ENCODE measurements around the gene SUSD5. TPM values are rescaled to one million over a fixed set of nuclear protein-coding genes. Genes with fewer than 3 reads are reported as not detected.

The SUSD5 gene
- total and polyA plus RNA-seq, 2 of the 4 experiments (the other 2 are of a cell fraction) = 1.4 to 2.9 TPM

GRCh38 chr3:33167716-33168336 is 50.8 kb downstream of the SUSD5 start:
- Histone ChIP-seq H3K36me3 (ENCODE audit: control insufficient read depth, insufficient read depth, low read length) (no peaks in the 10 kb centered on the region), H2AK5ac (ENCODE audit: low read depth, low read length) (no peak overlapping the region), H2AFZ (replicated peaks; ENCODE audit: low read length, poor library complexity) (peak overlapping the region; percentile 39), H3K4me3 (ENCODE audit: insufficient read depth, low read depth, low read length) (no peak overlapping the region), H2BK5ac (ENCODE audit: low read depth, low read length, poor library complexity, severe bottlenecking) (no peak overlapping the region), H3K56ac (ENCODE audit: extremely low read depth, insufficient read depth, low read length) (no peak overlapping the region), H3K27me3 (ENCODE audit: control insufficient read depth, insufficient read depth, low read length) (no peaks in the 10 kb centered on the region), H3K23ac (ENCODE audit: low read depth, low read length) (no peak overlapping the region), H4K20me1 (ENCODE audit: insufficient read depth, low read length) (no peaks in the 10 kb centered on the region), H3K9ac (ENCODE audit: low read depth, low read length) (no peak overlapping the region), H3K4me2 (ENCODE audit: low read depth, low read length) (no peak overlapping the region), H3K18ac (ENCODE audit: low read depth, low read length) (no peak overlapping the region), H3K27ac (ENCODE audit: insufficient read depth, low read length) (no peak overlapping the region), H4K8ac (ENCODE audit: low read depth in 2 of 2, low read length in 2 of 2) (0 out of 4 replicates have a peak overlapping the region, but pooled peaks of 1 of the 2 experiments have one; percentile 5), H4K5ac (ENCODE audit: low read depth, low read length) (no peak overlapping the region), H3K9me3 (ENCODE audit: control insufficient read depth, insufficient read depth, low read length) (no peaks in the 10 kb centered on the region), H2BK20ac (ENCODE audit: low read depth, low read length) (no peak overlapping the region), H3K4ac (ENCODE audit: low read depth, low read length) (no peak overlapping the region), H2BK120ac (ENCODE audit: low read depth, low read length) (no peak overlapping the region), H3K4me1 (ENCODE audit: control insufficient read depth, insufficient read depth, low read length) (peaks cover 2% of the 10 kb centered on the region), H2BK15ac (ENCODE audit: low read depth, low read length) (no peak overlapping the region), H2AK9ac (replicated peaks; ENCODE audit: low read depth, low read length, poor library complexity) (peak overlapping the region; percentile 76), H3K9me1 (ENCODE audit: insufficient read depth, low read length) (peaks cover 7% of the 10 kb centered on the region), H4K91ac (ENCODE audit: insufficient read depth, low read depth, low read length) (no peak overlapping the region), H3K79me1 (ENCODE audit: low read depth in 1 of 2, low read length in 2 of 2) (no peaks in the 10 kb centered on the region), H3K14ac (replicated peaks; ENCODE audit: low read depth, low read length) (no peak overlapping the region)
- no peak for TF ChIP-seq MAFK (IDR thresholded peaks at IDR 0.05; ENCODE audit: low read depth, low read length)
- TF ChIP-seq POLR2A (IDR thresholded peaks at IDR 0.05; ENCODE audit: low read depth, low read length) = no peak
- TF ChIP-seq MAZ (IDR thresholded peaks at IDR 0.05; ENCODE audit: borderline replicate concordance, low read depth, low read length) = no peak
- TF ChIP-seq SMC3 (IDR thresholded peaks at IDR 0.05; ENCODE audit: low read depth, low read length) = no peak
- TF ChIP-seq CEBPB (IDR thresholded peaks at IDR 0.05; ENCODE audit: low read depth, low read length) = no peak
- TF ChIP-seq, protein P1, sequence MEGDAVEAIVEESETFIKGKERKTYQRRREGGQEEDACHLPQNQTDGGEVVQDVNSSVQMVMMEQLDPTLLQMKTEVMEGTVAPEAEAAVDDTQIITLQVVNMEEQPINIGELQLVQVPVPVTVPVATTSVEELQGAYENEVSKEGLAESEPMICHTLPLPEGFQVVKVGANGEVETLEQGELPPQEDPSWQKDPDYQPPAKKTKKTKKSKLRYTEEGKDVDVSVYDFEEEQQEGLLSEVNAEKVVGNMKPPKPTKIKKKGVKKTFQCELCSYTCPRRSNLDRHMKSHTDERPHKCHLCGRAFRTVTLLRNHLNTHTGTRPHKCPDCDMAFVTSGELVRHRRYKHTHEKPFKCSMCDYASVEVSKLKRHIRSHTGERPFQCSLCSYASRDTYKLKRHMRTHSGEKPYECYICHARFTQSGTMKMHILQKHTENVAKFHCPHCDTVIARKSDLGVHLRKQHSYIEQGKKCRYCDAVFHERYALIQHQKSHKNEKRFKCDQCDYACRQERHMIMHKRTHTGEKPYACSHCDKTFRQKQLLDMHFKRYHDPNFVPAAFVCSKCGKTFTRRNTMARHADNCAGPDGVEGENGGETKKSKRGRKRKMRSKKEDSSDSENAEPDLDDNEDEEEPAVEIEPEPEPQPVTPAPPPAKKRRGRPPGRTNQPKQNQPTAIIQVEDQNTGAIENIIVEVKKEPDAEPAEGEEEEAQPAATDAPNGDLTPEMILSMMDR (conservative IDR thresholded peaks at IDR 0.05; ENCODE audit: low read depth, low read length) = no peak
- TF ChIP-seq RFX5 (IDR thresholded peaks at IDR 0.05; ENCODE audit: low read depth, low read length) = no peak
- TF ChIP-seq USF2 (IDR thresholded peaks at IDR 0.05; ENCODE audit: low read depth, low read length) = no peak
- no peak for TF ChIP-seq MXI1 (IDR thresholded peaks at IDR 0.05; ENCODE audit: borderline replicate concordance, low read depth, low read length)
- TF ChIP-seq RCOR1 (IDR thresholded peaks at IDR 0.05; ENCODE audit: insufficient replicate concordance, low read length) = no peak
- no peak for TF ChIP-seq RAD21 (IDR thresholded peaks at IDR 0.05; ENCODE audit: low read length)
- no peak for TF ChIP-seq BHLHE40 (IDR thresholded peaks at IDR 0.05; ENCODE audit: low read depth, low read length)
- TF ChIP-seq CHD1 (IDR thresholded peaks at IDR 0.05; ENCODE audit: low read depth, low read length) = no peak
- no peak for TF ChIP-seq ELK1 (IDR thresholded peaks at IDR 0.05; ENCODE audit: borderline replicate concordance, low read depth, low read length)
- TF ChIP-seq FOS (IDR thresholded peaks at IDR 0.05; ENCODE audit: low read depth, low read length) = no peak
- no peak for TF ChIP-seq NFE2L2 (IDR thresholded peaks at IDR 0.05; ENCODE audit: low read depth, low read length)
- ATAC-seq (ENCODE audit: low read depth) = peak; percentile 90
- ChIA-PET CTCF (interaction anchor here (0.8 to 1.1 kb wide), 3 partner anchors 8 to 34 kb away, joined by 3 to 4 read pairs (median 3); no protein-coding TSS in a partner anchor), POLR2A (ENCODE audit: unreplicated experiment) (no interaction called here)
- no TSS peak for BruUV-seq (replicated peaks)
- no CpG with 5 or more reads among the region's 3 CpGs for WGBS, 2 experiments (ENCODE audit: extremely low coverage in 2 of 2, insufficient read length in 1 of 2)
- in situ Hi-C loops (cut with MboI; ENCODE audit: low sequenced_read_pairs) (no loop called here), intact Hi-C loops (cut with micrococcal nuclease) (no loop called here), dilution Hi-C loops (cut with HindIII; ENCODE audit: low sequenced_read_pairs, unreplicated experiment) (no loop called here)
- peak; percentile 60 for DNase-seq

All from IMR-90 (cell line).